Vagina (tissue), 2 donors: ENCODE data around the gene CANX. TPM values are rescaled to one million over a fixed set of nuclear protein-coding genes. Genes with fewer than 3 reads are reported as not detected.

Source experiments
- DNase-seq, 2 donors: peaks; one replicate each; pipeline ENCODE4 v3.0.0-alpha.2; 2017; ENCODE audit errors: extremely low spot score in 2 of 2
- H3K27ac ChIP-seq: fragments of 200-600 bp; sonication (generic); one replicate; pipeline ENCODE4 v1.5.1; 2019
- H3K27me3 ChIP-seq: fragments of 200-600 bp; sonication (generic); one replicate; pipeline ENCODE4 v1.5.1; 2019
- H3K36me3 ChIP-seq, 2 donors: fragments of 200-600 bp; sonication (generic); one replicate each; pipeline ENCODE4 v1.5.1; 2017 to 2019
- H3K4me1 ChIP-seq: fragments of 200-600 bp; sonication (generic); one replicate; pipeline ENCODE4 v1.5.1; 2019
- H3K4me3 ChIP-seq, 2 donors: fragments of 200-600 bp; sonication (generic); 1 replicate in 1 of 2; 2 replicates in 1 of 2; pipeline ENCODE4 v1.5.1; 2016 to 2019
- H3K9me3 ChIP-seq: fragments of 200-600 bp; sonication (generic); one replicate; pipeline ENCODE4 v1.5.1; 2019
- CTCF ChIP-seq, 3 experiments: fragments of 450-650 bp in 2 of 3; fragments of 200-600 bp in 1 of 3; sonication (generic) in 1 of 3; IDR thresholded peaks; one replicate each; pipeline ENCODE4 v1.5.1; 2017 to 2019; ENCODE audit warnings: antibody characterized with exemption in 3 of 3, mild to moderate bottlenecking in 2 of 3, moderate library complexity in 2 of 3
- POLR2A ChIP-seq, 2 donors: fragments of 450-650 bp; IDR thresholded peaks; one replicate each; pipeline ENCODE4 v1.6.1; 2017; ENCODE audit warnings: antibody characterized with exemption in 2 of 2, mild to moderate bottlenecking in 2 of 2, moderate library complexity in 2 of 2
- POLR2AphosphoS5 ChIP-seq, 2 donors: sonication (generic); formaldehyde crosslinking; IDR thresholded peaks; one replicate each; pipeline ENCODE4 v1.9.0; 2017; ENCODE audit warnings: antibody characterized with exemption in 2 of 2, mild to moderate bottlenecking in 2 of 2, low read depth in 1 of 2; ENCODE audit not compliant: insufficient read depth in 1 of 2
- intact Hi-C: fragments of 100-400 bp; cut with DNase I; formaldehyde crosslinking; loops from one replicate; pipeline ENCODE4 v1.15.1; 2023
- total RNA-seq: library from RNA; depleted of rRNA; stranded (reverse); fragments of >200 nt; gene quantifications from one replicate; pipeline ENCODE4 v1.2.3, GENCODE V29; 2016

CANX gene
- total RNA-seq, 1 donor from 2014 or later: 208 TPM

GRCh38 chr5:179727106-179727505 is 28.3 kb downstream of the CANX start:
- no peak overlapping the region for H3K27ac ChIP-seq
- peaks cover 4 to 88% of the 10 kb centered on the region in 2 donors for H3K36me3 ChIP-seq
- intact Hi-C loops: no loop called here

GRCh38 chr5:179729303-179729702 is 30.5 kb downstream of the CANX start:
- Histone ChIP-seq H3K36me3 (peaks cover 4 to 66% of the 10 kb centered on the region in 2 donors), H3K27me3 (no peaks in the 10 kb centered on the region), H3K27ac (no peak overlapping the region), H3K4me3 (no peak overlapping the region), H3K4me1 (peaks cover 16% of the 10 kb centered on the region), H3K9me3 (no peaks in the 10 kb centered on the region)
- TF ChIP-seq CTCF (IDR thresholded peaks at IDR 0.05) (no peak), POLR2AphosphoS5 (IDR thresholded peaks at IDR 0.05; ENCODE audit: insufficient read depth in 1 of 2, low read depth in 1 of 2) (no peak), POLR2A (IDR thresholded peaks at IDR 0.05) (no peak)
- intact Hi-C loops: no loop called here
- DNase-seq: no peak

More at GRCh38 chr5:179727106-179727505, 28.3 kb downstream of the CANX start:
- Histone ChIP-seq H3K9me3 (no peaks in the 10 kb centered on the region), H3K27me3 (no peaks in the 10 kb centered on the region), H3K4me3 (no peak overlapping the region), H3K4me1 (peaks cover 8% of the 10 kb centered on the region)
- TF ChIP-seq POLR2AphosphoS5 (IDR thresholded peaks at IDR 0.05; ENCODE audit: insufficient read depth in 1 of 2, low read depth in 1 of 2): no peak
- TF ChIP-seq POLR2A (IDR thresholded peaks at IDR 0.05): no peak
- no peak for TF ChIP-seq CTCF (IDR thresholded peaks at IDR 0.05)
- DNase-seq: no peak

- TF ChIP-seq POLR2AphosphoS5 (IDR thresholded peaks at IDR 0.05; ENCODE audit: insufficient read depth in 1 of 2, low read depth in 1 of 2) (no peak), POLR2A (IDR thresholded peaks at IDR 0.05) (no peak), CTCF (IDR thresholded peaks at IDR 0.05) (no peak)
- intact Hi-C loops: no loop called here
These were observed 31.0 kb downstream of the CANX start for GRCh38 chr5:179729727-179730126.

GRCh38 chr5:179730356-179730755 is 31.6 kb downstream of the CANX start:
- H3K27ac ChIP-seq: no peak overlapping the region
- H3K4me1 ChIP-seq: peaks cover 27% of the 10 kb centered on the region
- H3K27me3 ChIP-seq: no peaks in the 10 kb centered on the region
- H3K4me3 ChIP-seq: no peak overlapping the region
- no peaks in the 10 kb centered on the region for H3K9me3 ChIP-seq
- TF ChIP-seq POLR2AphosphoS5 (IDR thresholded peaks at IDR 0.05; ENCODE audit: insufficient read depth in 1 of 2, low read depth in 1 of 2) (no peak), POLR2A (IDR thresholded peaks at IDR 0.05) (no peak), CTCF (IDR thresholded peaks at IDR 0.05) (no peak)
- DNase-seq: no peak
- intact Hi-C loops: no loop called here
- H3K36me3 ChIP-seq: peaks cover 4 to 56% of the 10 kb centered on the region in 2 donors

More at GRCh38 chr5:179729727-179730126, 31.0 kb downstream of the CANX start:
- H3K9me3 ChIP-seq: no peaks in the 10 kb centered on the region
- peaks cover 4 to 62% of the 10 kb centered on the region in 2 donors for H3K36me3 ChIP-seq
- DNase-seq: no peak
- H3K27me3 ChIP-seq: no peaks in the 10 kb centered on the region
- peaks cover 20% of the 10 kb centered on the region for H3K4me1 ChIP-seq
- H3K27ac ChIP-seq: no peak overlapping the region
- no peak overlapping the region for H3K4me3 ChIP-seq

- peaks cover 4 to 51% of the 10 kb centered on the region in 2 donors for H3K36me3 ChIP-seq
- H3K4me3 ChIP-seq: no peak overlapping the region
- DNase-seq: no peak
- H3K27me3 ChIP-seq: no peaks in the 10 kb centered on the region
- H3K4me1 ChIP-seq: peaks cover 32% of the 10 kb centered on the region
- H3K27ac ChIP-seq: no peak overlapping the region
- H3K9me3 ChIP-seq: no peaks in the 10 kb centered on the region
- TF ChIP-seq POLR2AphosphoS5 (IDR thresholded peaks at IDR 0.05; ENCODE audit: insufficient read depth in 1 of 2, low read depth in 1 of 2) (no peak), POLR2A (IDR thresholded peaks at IDR 0.05) (no peak), CTCF (IDR thresholded peaks at IDR 0.05) (no peak)
- intact Hi-C loops: no loop called here
These were observed 32.1 kb downstream of the CANX start for GRCh38 chr5:179730852-179731251.
